Measurements from ENCODE around the gene TRHDE.
"Not testable (repeated sequence)": the region's sequence is repeated elsewhere in the genome, so short reads cannot be mapped to it uniquely, and the experiment has no call there.

Gene TRHDE

DNA sequence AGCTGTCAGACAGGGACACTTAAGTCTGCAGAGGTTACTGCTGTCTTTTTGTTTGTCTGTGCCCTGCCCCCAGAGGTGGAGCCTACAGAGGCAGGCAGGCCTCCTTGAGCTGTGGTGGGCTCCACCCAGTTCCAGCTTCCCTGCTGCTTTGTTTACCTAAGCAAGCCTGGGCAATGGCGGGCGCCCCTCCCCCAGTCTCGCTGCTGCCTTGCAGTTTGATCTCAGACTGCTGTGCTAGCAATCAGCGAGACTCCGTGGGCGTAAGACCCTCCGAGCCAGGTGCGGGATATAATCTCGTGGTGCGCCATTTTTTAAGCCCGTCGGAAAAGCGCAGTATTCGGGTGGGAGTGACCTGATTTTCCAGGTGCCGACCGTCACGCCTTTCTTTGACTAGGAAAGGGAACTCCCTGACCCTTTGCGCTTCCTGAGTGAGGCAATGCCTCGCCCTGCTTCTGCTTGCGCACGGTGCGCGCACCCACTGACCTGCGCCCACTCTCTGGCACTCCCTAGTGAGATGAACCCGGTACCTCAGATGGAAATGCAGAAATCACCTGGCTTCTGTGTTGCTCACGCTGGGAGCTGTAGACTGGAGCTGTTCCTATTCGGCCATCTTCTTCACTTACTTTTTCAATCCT is 248.0 kb downstream of the TRHDE start:
- DNase-seq (ENCODE audit: low read depth) = not testable (repeated sequence)

DNA sequence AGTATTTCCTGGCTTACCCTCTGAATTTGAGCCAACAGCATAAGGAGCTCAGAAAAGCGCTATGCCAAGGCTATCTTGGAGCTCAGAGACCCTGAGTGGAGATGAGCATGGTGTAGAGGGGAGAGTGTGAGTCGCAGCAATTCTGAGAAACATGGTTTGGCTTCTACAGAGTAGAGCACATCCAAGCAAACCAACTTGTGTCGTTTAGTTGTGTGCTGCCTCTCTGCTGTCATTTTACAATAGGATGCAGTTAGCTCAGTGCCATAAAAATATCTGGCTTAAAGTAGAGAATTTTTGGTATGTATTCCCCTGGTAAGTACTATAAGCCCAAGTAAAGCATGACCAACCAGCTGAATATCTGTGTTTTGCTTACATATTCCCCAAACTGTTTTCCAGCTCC is 249.2 kb downstream of the TRHDE start:
- no peak for DNase-seq (ENCODE audit: low read depth)

DNA sequence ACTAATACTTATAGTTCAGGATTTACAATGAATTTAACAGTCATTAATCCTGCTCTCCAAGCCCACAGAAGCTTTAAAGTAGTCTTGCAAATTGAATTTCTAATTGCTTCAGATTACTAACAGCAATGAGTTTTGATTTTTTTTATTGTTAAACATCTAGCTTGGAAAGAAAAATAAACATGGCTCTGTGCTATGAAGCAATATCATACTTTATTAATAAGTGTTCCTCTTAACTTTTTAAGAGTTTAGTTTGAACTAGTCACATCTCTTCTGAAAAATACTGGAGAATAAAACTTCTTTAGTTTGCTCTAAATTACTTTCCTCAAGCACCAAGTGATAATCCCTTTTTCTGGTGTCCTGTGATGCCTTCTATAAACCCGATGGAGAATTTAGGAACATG is 250.2 kb downstream of the TRHDE start:
- no peak for DNase-seq (ENCODE audit: low read depth)

DNA sequence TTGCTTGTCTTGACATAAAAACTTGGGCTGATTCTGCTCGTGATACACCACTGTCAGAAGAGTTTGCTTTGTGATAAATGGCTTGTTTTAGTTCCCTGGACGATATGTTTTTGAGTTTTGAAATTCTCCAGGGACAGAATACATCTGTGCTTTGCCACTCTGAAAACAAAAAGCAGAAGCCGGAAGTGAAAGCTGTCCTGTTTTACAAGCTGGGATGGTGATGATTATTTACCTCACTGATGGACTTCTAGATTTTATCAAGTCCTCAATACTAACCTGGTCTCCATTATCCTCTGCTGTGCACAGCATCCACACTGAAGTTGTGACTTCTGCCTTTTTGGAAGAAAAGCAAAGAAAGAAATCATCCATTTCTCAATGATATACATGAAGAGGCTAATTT is 251.6 kb downstream of the TRHDE start:
- no peak for DNase-seq (ENCODE audit: low read depth)

DNA sequence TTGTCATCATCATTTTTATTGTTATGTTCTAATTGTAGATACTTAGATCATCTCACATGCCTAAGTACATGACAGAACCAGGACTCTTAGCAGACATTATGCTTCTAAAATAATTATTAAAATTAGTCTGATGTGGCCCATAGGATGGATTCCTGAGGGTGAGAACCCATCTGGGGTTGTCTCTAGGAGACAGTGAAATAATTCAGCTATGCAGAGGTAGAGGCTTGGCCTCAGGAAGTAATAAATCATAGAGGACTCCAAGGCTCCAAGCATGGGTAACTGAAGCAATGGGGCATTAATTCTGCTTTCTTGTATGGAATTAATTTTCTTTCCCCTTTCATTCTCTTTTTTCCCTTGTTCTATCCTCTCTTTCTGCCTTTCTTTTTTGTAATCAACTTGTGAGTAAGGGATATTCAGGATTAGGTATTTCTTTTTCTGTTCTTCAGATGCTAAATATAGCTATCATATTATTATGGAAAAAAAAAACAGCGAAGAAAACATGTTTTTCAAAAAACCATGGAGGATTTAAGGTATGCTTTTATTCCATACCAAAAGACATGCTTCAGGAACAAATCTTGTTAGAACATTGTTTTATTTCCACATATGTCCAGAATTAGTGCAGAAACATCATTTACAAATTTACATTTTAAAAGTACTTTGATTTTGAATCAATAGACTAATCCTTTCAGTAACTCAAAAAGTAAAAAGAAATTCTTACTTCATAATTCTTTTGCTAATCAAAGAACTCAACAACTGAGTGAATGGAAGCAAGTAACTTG is 263.2 kb downstream of the TRHDE start:
- DNase-seq (ENCODE audit: low read depth) = no peak

DNA sequence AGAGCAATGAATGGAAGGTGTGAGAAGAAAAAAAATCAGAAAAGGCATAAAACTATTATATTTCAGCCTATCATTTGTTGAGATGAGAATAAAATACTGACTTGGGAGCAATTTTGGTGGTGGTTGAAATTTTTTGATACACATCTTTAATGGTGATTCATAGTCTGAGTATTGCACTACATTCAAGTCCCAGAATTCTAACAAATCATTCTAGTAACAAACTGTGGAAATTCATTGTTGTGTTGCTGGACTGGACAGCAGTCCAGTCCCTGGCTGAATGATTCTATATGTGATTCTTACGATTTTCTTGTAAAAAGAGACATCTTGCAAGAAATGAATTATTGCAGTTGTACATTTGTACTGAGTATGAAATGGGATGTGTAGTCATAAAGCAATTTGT is 268.6 kb downstream of the TRHDE start:
- DNase-seq (ENCODE audit: low read depth) = no peak

DNA sequence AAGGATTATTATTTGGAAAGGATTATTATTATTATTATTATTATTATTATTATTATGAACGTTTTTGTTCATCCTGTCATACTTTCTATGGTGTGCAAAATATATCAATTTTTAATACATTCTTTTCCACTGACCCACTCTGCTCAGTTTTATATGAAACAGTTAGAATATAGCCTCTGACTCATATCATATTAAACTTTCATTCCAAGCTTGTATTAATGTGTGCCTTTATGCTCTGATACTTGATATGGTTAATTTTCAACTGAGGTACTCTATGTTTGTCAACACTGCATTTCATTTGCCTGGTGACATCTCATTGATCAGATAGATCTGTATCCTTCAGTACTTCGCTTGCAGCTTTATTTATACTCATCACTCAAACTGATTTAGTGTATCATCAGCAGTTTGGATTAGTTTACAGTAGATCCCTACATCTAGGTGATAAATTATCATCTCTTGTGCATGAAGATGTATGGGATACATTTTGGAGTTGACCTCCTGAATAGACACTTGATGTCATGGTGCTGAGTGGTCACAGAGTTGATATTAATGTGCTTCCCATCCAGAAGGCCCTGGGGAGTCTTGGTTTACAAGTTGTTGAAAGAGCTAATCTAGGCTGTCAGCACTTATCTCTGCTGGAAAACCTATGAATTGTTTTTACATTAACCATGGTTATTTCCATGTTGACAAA is 271.8 kb downstream of the TRHDE start:
- DNase-seq (ENCODE audit: low read depth) = no peak

DNA sequence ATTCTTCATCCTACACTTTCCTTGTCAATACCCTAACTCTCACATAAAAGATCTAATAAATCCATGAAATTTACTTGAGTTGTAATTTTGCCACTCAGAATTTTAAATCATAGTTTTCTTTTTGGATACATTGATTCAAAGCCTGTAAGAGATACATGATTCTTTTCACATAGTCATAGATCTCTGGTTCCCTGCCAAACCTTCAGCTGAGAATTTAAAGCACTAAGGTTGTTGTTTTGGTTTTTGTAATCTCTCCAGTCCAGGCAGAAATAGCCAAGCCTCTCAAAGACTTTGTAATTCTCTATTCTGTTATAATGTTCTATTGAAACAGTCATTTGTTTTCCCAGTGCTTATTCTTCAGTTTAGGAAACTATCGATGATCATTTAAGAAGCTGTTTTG is 273.9 kb downstream of the TRHDE start:
- no peak for DNase-seq (ENCODE audit: low read depth)

DNA sequence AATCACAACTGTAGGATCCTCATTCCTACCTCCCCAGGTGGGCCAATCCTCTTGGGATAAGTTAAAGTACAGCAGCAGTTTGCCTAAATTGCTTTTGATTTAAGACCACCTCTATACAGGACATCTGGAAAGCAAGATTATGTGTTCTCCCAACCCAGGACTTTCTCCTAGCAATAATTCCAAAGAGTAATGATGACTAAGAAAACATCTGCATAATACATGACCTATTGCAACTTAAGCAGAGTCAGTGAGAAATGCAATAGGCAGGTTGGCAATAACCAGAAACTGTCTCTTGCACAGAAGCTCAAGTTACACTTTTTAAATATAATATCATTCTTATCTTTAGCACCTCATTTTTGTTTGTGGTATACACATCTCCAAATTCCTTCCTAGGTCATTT is 275.4 kb downstream of the TRHDE start:
- no peak for DNase-seq (ENCODE audit: low read depth)

DNA sequence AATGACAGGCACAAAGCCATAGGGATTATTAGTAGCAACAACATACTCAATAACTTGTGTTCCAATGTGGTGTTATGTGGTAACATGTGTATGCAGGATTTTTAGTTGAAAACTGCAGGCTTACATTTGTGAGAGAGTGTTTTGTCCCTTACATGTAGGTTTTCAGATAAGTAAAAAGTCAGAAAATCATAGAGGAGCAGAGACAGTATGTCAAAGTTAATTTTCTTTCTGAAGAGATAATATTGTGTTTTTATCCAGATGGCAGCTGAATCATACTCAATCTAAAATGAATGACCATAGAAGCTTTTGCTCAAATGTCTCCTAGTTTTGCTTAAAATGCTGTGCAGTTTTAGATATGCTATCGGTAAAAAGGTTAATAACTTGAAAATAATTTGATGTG is 277.0 kb downstream of the TRHDE start:
- DNase-seq (ENCODE audit: low read depth) = no peak

DNA sequence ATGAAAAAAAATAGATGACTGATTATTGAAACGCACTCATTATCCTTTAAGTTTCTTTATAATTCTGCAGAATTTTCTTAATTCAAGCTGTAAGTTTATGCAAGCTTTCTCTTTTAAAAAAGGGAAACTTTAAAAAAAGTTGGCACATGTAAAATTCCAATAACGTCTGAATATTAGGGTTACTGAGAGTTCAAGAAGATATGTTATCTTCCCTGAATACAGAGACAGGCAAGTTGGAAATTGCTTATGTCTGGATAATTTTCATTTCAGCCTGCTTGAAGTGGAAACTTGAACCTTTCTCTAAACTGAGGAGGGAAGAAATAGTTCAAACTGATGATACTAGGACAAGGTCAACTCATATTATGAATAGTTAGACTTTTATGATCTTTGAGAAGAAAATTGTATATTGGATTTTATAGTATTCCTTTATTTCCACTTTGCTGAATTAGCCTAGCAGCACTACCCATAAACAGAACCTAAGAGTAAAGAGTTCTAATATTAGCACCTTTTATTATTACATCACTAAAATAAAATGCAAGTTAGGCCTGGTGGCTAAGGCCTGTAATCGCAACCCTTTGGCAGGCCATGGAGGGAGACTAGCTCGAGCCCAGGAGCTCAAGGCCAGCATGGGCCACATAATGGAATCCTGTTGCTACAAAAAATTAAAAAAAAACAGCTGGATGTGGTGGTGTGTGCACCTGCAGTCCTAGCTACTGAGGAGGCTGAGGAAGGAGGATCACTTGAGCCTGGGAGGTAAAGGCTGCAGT is 288.0 kb downstream of the TRHDE start:
- DNase-seq (ENCODE audit: low read depth) = no peak

DNA sequence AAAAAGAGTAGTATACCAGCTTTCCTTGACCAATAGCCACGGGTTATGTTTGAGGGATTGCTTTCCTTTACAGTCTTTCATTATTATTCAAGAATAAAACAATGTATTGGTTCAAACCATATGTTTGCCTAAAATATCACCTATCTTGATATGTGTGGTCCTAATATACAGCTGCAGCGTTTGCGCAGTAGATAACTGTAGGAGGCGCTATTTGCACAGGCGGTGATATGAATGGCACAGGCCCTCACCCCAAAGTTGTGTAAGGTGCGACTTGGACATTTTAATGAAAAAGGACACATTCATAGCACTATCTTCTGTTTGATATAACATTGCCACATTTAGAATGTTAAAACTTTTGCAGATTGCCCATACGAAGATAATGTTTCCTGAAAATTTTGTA is 298.4 kb downstream of the TRHDE start:
- no peak for DNase-seq (ENCODE audit: low read depth)

DNA sequence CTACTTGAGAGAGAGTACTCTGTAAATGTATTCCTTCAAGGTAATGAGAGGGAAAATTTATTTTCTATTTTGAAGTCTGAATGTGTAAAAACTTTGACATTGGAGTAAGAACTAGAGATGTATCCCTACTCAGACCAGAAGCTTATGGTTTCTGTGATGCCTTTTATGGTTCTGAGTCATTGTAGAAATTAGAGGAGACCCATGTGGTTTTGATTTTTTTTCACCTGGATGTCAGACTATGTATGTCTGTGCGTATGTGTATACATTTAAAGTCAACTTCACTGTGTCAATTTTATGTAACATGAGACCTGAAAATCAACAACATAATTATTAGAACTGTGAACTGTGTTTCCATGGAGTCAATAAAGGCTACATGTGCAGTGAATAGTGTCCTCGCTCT is 302.0 kb downstream of the TRHDE start:
- no peak for DNase-seq (ENCODE audit: low read depth)

DNA sequence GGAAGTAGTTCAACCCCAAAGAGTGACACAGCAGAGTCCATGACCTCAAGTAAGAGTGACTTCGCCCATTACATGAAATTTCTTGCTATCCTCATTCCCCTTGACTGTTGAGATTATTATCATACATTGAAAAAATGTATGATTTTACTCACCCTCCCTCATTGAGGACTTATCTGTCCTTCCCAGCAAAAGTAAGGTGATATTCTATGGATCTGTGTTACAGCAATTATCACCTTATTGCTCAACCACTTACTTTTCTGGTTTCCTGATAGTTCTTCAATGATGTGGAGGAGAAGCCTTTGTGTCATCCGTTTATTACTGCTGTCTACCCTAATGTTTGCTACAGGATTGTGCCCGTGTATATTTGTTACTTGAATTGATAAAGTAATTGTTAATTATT is 306.2 kb downstream of the TRHDE start:
- DNase-seq (ENCODE audit: low read depth) = no peak

DNA sequence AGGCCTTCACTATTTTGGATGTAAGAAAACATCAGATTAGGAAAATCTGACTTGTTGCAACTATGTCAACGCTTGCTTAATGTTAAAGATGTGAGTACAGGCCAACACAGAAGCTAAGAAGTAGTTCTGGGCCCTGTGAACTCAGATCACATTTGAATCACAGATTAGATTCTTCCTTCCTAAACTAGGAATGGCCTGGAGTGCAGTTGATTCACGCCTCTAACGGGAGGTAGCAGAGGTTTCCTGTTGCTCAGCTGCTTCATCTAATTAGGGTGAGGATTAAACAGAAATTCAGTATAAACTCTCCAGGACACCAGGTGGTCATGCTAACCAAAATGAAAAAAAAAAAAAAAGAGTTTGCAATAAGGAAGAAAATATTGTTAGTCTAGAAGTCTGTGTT is 314.3 kb downstream of the TRHDE start:
- no peak for DNase-seq (ENCODE audit: low read depth)

DNA sequence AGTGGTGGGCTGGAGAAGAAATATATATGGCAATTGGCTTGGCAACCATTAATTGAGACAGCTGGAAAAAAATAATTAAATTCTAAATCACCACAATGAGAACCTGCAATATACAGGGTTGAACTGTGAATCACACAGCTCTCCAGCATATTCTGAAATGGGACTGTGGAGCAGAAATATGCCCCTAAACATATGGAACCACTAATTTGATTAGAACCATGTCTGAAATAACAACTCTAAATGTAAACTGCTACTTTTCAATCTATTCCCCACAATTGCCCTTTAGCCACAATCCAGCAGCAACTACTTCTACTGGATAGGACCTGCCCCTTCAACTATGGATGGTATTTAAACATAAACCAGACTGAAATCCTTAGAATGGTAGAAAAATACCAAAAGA is 330.4 kb downstream of the TRHDE start:
- no peak for DNase-seq (ENCODE audit: low read depth)

DNA sequence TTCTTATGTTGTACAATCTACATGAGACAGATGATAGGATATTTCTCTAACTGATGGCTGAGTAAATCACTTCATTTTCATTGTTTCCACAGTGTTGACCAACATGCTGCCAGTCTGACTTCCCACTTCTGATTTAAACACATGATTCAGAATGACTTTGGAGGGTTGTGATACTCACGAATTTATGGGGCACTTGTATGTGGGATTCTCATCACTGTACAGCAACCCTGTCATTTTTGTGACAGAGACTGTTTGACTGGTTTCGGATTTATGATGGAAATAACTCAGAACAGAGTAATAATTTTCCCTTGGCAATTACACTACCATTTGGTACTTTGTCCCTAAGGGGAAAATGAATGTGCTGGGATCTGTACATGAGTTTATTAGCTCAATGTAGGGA is 333.8 kb downstream of the TRHDE start:
- DNase-seq (ENCODE audit: low read depth) = no peak

DNA sequence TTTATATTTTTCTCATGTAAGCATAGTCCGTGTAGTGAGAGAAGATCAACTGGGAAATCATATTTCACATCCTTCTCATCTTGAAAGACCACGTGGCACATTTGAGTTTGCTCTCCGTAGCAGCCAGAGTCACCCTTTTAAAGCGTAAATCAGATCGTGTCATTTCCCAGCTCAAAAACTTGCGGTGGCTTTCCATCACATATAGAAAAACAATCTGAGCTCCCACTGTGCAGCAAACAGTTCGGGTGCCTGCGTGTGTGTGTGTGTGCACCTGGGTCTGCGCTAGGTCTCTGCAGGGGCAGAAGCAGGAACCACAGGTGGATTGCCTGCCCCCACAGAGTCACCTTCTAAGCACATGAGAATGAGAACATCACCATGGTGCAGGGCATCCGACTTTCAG is 338.2 kb downstream of the TRHDE start:
- no peak for DNase-seq (ENCODE audit: low read depth)

DNA sequence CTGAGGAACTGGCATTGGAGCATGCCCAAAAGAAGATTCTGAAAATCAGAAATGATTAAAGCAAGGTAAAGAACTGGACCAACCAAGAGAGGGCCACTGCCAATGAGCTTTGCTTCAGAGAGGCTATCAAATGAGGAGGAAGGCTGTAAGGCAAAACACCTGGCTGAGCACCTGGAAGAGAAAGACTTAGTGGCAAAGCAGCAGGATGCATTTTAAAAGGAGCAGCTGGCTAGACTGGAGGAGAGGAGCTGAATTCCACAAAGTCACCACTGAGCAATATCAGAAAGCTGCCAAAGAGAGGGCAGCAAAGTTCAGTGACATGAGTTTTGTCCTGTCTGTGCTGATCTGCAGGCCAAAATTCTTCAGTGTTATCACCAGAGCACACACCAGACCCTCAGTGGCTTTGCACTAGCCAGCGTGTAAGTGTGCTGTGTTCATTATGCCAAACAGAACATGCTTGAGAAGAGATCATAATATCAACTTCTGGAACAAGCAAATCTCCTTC is 338.7 kb downstream of the TRHDE start:
- no peak for DNase-seq (ENCODE audit: low read depth)

DNA sequence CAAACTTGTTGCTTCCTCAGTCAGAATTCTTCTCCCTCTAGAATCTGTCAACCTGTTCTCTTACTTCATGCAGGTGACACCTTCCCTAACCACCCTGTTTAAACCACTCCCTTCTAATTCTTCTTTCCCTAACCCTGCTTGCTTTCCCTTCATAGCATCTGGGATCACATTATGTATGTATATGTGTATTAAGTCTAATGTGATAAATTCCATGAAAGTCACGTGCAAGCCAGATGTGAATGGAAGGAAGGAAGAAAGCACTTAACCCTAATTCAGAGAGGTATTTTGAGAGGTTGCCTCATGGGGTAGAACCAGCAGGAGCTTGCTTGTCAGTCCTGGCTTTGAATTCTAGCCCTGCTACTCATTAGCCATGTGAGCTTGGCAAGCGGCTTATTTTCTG is 340.0 kb downstream of the TRHDE start:
- DNase-seq (ENCODE audit: low read depth) = no peak

DNA sequence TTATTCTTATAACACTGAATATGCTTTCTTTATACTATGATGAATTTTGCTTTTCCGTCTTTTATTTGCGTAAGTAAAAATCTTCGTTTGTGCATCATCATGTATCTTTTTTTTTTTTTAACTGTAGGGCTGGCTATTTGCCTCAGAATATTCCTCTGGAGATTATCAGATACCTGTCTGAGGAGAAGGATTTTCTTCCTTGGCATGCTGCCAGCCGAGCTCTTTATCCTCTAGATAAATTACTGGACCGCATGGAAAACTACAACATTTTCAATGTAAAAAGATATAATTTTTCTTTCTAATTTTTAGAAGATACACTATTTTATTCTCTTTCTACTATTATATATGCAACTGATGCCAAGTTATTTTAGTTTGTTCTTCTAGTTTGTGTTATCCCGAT is 346.6 kb downstream of the TRHDE start:
- DNase-seq (ENCODE audit: low read depth) = no peak

DNA sequence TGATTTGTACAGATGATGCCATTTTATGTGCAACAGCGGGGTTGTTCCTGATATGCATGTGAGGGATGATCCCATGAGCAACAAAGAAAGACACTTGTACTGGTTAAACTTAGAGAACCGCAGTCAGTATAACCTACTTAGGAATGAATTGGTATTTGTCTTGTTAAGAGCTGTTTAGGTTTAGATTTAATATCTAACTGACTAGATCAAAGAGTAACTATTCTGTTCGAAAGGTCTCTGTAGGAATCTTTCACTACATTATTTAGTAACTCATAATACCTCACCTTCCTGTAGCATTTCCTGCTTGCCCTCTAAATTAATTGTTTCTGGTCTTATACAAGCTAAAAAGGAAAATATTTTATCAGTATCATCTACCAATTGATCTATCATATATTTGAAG is 350.4 kb downstream of the TRHDE start:
- no peak for DNase-seq (ENCODE audit: low read depth)

All from stimulated activated CD8-positive, alpha-beta memory T cell treated with anti-CD3 and anti-CD28 coated beads, Interleukin-15, amount 100 ng/mL, for 1 hour (primary cell).